ENCODE measurements around the gene DLX3. TPM values are rescaled to one million over a fixed set of nuclear protein-coding genes. Genes with fewer than 3 reads are reported as not detected.

Gene DLX3
- polyA plus RNA-seq, 1 donor from 2014 or later = not detected

- Histone ChIP-seq H3K36me3 (ENCODE audit: insufficient read depth, low read length) (no peaks in the 10 kb centered on the region), H2AFZ (ENCODE audit: low read depth, low read length) (no peak overlapping the region), H3K4me3 (ENCODE audit: low read length) (no peak overlapping the region), H3K9me3 (ENCODE audit: low read length) (no peaks in the 10 kb centered on the region), H3K4me2 (ENCODE audit: low read length) (no peak overlapping the region), H3K27ac (ENCODE audit: low read length) (no peak overlapping the region), H3K9me2 (ENCODE audit: insufficient read depth, low read length) (no peaks in the 10 kb centered on the region), H4K20me1 (ENCODE audit: insufficient read depth) (no peaks in the 10 kb centered on the region), H3K9ac (ENCODE audit: low read length) (no peak overlapping the region), H3K27me3 (ENCODE audit: insufficient read depth, low read depth, low read length) (no peaks in the 10 kb centered on the region), H3F3A (ENCODE audit: insufficient read depth, low read length, poor library complexity, severe bottlenecking) (no peaks in the 10 kb centered on the region), H3K79me2 (replicated peaks; ENCODE audit: insufficient read depth, low read length) (no peaks in the 10 kb centered on the region)
- no peak for TF ChIP-seq CTCF (IDR thresholded peaks at IDR 0.05; ENCODE audit: poor library complexity, severe bottlenecking)
- TF ChIP-seq TAF1 (IDR thresholded peaks at IDR 0.05; ENCODE audit: low read depth) = no peak
- TF ChIP-seq REST (IDR thresholded peaks at IDR 0.05; ENCODE audit: borderline replicate concordance) = no peak
- no peak for TF ChIP-seq EZH2 (IDR thresholded peaks at IDR 0.05; ENCODE audit: borderline replicate concordance, insufficient read depth, low read length, poor library complexity, severe bottlenecking)
- no peak for TF ChIP-seq EP300 (conservative IDR thresholded peaks at IDR 0.05; ENCODE audit: poor library complexity, severe bottlenecking)
- no peak for TF ChIP-seq MXI1 (conservative IDR thresholded peaks at IDR 0.05; ENCODE audit: poor library complexity, severe bottlenecking)
- no peak for TF ChIP-seq RAD21 (conservative IDR thresholded peaks at IDR 0.05)
- TF ChIP-seq SMC3 (conservative IDR thresholded peaks at IDR 0.05; ENCODE audit: poor library complexity) = no peak
- TF ChIP-seq POLR2AphosphoS5 (IDR thresholded peaks at IDR 0.05) = no peak
Observed at GRCh38 chr17:50035421-50035879, 40.4 kb upstream of the DLX3 start.

- H3K9me2 ChIP-seq (ENCODE audit: insufficient read depth, low read length) = no peaks in the 10 kb centered on the region
- H3F3A ChIP-seq (ENCODE audit: insufficient read depth, low read length, poor library complexity, severe bottlenecking) = no peaks in the 10 kb centered on the region
- TF ChIP-seq TAF1 (IDR thresholded peaks at IDR 0.05; ENCODE audit: low read depth) = no peak
- TF ChIP-seq POLR2AphosphoS5 (IDR thresholded peaks at IDR 0.05) = no peak
- TF ChIP-seq EZH2 (IDR thresholded peaks at IDR 0.05; ENCODE audit: borderline replicate concordance, insufficient read depth, low read length, poor library complexity, severe bottlenecking) = no peak
- no peak for TF ChIP-seq REST (IDR thresholded peaks at IDR 0.05; ENCODE audit: borderline replicate concordance)
- no peak for TF ChIP-seq RAD21 (conservative IDR thresholded peaks at IDR 0.05)
- no peak for TF ChIP-seq MXI1 (conservative IDR thresholded peaks at IDR 0.05; ENCODE audit: poor library complexity, severe bottlenecking)
- TF ChIP-seq SMC3 (conservative IDR thresholded peaks at IDR 0.05; ENCODE audit: poor library complexity) = no peak
- H3K9ac ChIP-seq (ENCODE audit: low read length) = no peak overlapping the region
- no peak overlapping the region for H2AFZ ChIP-seq (ENCODE audit: low read depth, low read length)
- no peak overlapping the region for H3K4me2 ChIP-seq (ENCODE audit: low read length)
- H3K27ac ChIP-seq (ENCODE audit: low read length) = no peak overlapping the region
- no peaks in the 10 kb centered on the region for H3K9me3 ChIP-seq (ENCODE audit: low read length)
- no peaks in the 10 kb centered on the region for H3K79me2 ChIP-seq (replicated peaks; ENCODE audit: insufficient read depth, low read length)
- no peak overlapping the region for H3K4me3 ChIP-seq (ENCODE audit: low read length)
- no peaks in the 10 kb centered on the region for H3K27me3 ChIP-seq (ENCODE audit: insufficient read depth, low read depth, low read length)
- H3K36me3 ChIP-seq (ENCODE audit: insufficient read depth, low read length) = no peaks in the 10 kb centered on the region
- no peaks in the 10 kb centered on the region for H4K20me1 ChIP-seq (ENCODE audit: insufficient read depth)
Observed at GRCh38 chr17:50034498-50035364, 39.7 kb upstream of the DLX3 start.

All from neural cell (in vitro differentiated cells).